GM19438 (cell line): ENCODE measurements around the gene MMP11.
A peak's percentile ranks its signal among the peaks of the same experiment; 100 is the strongest.

Source experiments
- ATAC-seq: cut with Tn5 transposase; IDR thresholded peaks from one replicate; pipeline ENCODE4 v1.9.1; 2021; ENCODE audit warnings: low read depth; ENCODE audit not compliant: unreplicated experiment

The MMP11 gene

DNA sequence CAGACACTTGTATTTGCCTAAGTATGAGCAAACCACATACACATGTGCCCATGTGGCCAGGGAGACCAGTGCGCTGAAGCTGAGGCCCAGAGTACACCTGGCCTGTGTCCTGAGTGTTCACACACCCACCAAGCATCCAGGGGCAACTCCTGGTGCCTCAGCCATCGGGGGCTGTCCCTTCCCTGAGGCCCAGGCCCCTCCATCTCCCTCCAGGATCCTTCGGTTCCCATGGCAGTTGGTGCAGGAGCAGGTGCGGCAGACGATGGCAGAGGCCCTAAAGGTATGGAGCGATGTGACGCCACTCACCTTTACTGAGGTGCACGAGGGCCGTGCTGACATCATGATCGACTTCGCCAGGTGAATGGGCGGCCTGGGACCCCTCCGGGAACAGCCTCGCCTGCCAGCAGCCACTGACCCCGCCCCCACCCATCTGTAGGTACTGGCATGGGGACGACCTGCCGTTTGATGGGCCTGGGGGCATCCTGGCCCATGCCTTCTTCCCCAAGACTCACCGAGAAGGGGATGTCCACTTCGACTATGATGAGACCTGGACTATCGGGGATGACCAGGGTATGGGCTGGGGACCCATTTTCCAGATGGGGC, 7.6 kb downstream of the MMP11 start:
- ATAC-seq: no peak

DNA sequence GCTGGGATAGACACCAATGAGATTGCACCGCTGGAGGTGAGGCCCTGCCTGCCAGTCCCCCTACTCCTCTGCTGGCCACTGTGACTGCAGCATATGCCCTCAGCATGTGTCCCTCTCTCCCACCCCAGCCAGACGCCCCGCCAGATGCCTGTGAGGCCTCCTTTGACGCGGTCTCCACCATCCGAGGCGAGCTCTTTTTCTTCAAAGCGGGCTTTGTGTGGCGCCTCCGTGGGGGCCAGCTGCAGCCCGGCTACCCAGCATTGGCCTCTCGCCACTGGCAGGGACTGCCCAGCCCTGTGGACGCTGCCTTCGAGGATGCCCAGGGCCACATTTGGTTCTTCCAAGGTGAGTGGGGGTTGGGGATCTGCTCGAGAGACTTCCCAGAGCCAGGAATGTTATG, 8.4 kb downstream of the MMP11 start:
- ATAC-seq: no peak

DNA sequence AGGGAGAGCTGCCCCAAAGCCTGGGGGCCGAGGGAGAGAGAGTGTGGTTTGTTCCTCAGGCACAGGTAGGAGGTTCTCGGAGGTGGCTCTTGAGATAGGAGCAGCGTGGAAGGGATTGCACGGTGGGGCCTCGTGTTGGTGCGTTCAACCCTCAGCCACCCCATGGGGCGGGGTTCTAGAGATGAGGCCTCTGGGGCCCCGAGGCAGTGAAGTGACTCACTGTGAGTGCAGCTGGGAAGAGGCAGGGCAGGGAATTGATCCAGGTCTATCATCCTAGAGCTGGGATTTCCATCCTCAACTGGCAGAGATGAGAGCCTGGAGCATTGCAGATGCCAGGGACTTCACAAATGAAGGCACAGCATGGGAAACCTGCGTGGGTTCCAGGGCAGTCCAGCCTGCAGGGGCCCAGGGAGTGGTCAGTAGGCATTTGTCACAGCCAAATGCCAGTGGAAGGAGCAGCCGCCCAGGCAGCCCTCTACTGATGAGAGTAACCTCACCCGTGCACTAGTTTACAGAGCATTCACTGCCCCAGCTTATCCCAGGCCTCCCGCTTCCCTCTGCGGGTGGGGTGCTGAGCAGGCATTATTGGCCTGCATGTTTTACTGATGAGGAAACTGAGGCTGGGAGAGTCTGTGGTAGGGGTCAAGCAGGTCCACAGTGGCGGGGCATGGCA, 9.0 kb downstream of the MMP11 start:
- no peak for ATAC-seq

DNA sequence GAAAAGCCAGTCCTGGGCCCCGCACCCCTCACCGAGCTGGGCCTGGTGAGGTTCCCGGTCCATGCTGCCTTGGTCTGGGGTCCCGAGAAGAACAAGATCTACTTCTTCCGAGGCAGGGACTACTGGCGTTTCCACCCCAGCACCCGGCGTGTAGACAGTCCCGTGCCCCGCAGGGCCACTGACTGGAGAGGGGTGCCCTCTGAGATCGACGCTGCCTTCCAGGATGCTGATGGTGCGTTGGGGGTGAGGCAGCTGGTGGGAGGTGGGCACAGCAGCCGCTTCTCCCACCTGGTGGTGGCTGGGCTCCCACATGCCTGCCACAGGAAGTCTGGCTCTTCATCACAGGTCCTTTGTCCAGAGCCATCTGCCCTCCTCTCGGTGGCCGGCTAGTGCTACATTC, 9.6 kb downstream of the MMP11 start:
- no peak for ATAC-seq

DNA sequence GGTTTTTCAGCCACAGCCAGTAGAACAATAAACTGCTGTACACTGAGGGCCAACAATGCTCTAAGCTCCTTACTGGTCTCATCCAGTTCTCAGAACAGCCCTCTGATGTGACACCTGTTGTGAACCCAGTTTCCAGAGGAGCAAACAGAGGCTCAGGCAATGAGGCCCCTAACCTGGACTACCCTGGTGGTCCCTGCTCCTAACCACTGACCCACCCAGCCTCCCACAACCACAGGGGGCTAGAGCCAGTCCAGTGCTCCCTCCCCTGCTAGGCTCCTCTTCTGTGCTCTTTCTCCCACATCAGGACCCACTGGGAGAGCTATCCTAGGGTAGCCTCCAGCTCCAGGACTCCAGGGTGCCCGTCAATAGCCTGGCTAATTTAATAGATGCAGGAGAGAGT, 10.1 kb downstream of the MMP11 start:
- ATAC-seq: no peak

DNA sequence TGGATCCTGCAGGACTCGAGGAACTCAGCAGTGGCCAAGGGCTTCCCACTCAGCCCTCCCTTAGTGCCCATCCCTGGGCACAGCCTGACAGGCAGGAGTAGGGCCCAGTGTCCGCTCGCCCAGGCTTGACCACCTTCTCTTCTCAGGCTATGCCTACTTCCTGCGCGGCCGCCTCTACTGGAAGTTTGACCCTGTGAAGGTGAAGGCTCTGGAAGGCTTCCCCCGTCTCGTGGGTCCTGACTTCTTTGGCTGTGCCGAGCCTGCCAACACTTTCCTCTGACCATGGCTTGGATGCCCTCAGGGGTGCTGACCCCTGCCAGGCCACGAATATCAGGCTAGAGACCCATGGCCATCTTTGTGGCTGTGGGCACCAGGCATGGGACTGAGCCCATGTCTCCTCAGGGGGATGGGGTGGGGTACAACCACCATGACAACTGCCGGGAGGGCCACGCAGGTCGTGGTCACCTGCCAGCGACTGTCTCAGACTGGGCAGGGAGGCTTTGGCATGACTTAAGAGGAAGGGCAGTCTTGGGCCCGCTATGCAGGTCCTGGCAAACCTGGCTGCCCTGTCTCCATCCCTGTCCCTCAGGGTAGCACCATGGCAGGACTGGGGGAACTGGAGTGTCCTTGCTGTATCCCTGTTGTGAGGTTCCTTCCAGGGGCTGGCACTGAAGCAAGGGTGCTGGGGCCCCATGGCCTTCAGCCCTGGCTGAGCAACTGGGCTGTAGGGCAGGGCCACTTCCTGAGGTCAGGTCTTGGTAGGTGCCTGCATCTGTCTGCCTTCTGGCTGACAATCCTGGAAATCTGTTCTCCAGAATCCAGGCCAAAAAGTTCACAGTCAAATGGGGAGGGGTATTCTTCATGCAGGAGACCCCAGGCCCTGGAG, 10.9 kb downstream of the MMP11 start:
- no peak for ATAC-seq

DNA sequence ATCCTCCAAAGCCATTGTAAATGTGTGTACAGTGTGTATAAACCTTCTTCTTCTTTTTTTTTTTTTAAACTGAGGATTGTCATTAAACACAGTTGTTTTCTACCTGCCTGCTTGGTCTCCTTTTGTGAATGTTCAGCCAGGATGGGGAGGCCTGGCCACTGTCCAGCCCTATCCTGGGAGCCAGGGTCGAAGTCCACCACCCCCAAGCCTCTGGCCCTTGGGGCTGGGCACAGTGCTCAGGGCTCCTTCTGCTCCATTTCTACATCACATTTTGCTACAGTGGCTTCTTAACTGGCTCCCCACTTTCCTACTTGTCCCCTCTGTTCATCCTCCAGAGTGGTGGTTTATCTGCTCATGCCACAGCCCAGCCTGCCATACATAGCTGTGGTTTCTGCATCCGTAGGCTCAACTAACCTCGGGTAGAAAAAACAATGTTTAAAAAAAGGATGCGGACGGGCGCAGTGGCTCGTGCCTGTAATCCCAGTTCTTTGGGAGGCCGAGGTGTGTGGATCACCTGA, 11.6 kb downstream of the MMP11 start:
- ATAC-seq: no peak

DNA sequence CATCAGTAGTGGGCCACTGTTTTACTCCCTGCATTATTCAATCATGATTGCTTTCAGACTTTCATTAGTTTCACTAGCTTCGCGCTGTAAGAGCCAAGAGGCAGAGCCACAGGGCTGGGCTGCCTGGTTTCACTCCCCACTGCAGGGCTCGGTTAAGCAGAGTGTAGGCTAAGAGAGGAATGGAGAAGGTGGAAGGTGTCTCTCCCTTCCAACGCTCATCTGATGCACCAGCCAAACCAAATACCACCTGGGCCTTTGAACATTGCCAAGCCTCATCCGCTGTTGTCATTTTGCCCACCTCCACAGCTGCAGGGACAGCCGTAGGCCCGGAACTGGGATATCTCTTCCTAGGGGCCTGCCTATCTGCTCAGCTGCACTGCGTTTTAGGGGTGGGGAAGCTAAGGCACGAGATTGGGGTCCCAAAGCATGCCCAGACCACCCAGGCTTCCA, 13.6 kb downstream of the MMP11 start:
- no peak for ATAC-seq

DNA sequence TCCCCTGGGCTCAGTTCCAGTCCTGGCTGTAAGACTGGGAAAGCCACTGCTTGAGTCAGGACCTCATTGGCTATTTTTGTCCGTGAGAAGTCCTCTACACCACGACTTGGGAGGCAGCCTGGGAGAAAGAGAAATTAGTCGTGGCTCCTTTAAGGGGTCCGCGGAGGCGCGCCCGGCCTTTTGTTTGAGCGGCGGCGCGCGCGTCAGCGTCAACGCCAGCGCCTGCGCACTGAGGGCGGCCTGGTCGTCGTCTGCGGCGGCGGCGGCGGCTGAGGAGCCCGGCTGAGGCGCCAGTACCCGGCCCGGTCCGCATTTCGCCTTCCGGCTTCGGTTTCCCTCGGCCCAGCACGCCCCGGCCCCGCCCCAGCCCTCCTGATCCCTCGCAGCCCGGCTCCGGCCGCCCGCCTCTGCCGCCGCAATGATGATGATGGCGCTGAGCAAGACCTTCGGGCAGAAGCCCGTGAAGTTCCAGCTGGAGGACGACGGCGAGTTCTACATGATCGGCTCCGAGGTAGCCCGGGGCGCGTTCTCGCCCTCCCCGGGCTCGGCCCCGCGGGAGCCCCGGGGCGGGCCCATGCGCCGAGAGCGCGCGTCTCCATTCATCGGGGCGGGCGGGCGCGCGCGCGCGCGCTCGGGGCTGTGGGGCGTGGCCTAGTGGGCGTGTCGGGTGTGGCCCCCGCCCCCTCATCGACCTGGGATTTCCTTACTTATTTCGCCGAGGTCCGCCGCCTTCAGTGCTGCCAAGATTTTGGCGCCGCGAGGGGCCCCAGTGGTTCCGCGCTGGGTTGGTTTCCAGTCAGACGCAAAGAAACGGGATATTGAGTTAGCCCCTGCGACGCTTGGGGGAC, 14.3 kb downstream of the MMP11 start, which contains the start of gene SMARCB1:
TSS of gene SMARCB1 (plus strand) at position 215 of the 848 bp plus-strand sequence. CDS start at position 419, 204 bp downstream.
- peak; percentile 66 for ATAC-seq

DNA sequence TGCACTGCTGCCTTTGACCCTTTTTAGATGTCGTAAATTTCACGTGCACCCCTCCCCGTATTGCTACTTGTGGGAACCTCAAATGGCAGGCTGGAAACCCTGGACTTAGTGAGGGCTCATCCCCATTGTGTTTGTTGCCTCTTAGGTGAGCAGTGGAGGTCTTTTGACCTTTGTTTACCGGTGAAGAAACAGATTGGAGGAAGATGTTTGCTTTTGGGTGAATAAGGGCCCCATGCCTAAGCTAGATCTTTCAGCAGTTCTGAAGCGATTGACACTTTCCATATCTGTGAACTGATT, 14.9 kb downstream of the MMP11 start:
- no peak for ATAC-seq

DNA sequence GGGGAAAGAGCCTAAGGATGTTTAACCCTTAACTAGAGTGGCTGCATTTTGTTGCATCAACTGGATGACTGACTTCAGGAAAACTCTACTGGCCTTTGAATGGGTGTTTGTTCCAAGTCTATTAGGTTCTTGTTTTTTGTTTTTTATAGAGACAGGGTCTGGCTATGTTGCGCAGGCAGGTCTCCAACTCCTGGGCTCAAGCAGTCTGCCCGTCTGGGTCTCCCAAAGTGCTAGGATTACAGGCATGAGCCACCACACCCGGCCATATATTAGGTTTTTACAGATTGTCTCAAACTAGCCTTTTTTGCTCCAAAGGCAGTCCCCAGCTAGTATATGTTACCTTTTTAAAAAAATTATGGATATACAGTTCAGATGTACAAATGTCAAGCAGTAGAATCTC, 15.3 kb downstream of the MMP11 start:
- no peak for ATAC-seq

DNA sequence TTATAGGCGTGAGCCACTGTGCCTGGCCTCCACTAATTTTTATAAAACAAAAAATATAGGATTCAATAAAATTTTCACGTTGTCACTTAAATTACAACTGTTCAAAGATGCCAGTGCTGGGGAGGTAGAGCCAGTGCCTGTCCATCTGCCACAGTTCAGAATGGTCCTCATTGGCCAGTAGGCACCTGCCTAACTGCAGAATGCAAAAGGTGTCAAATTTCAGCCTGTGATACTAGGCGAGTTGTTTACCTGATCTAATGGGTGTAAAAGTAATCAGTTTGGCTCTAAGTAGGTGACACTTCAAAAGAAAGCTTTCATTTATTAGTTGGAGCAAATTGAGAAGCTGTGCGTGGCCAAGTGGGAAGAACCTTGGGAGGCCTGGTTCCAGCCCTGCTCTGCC, 16.5 kb downstream of the MMP11 start:
- no peak for ATAC-seq

DNA sequence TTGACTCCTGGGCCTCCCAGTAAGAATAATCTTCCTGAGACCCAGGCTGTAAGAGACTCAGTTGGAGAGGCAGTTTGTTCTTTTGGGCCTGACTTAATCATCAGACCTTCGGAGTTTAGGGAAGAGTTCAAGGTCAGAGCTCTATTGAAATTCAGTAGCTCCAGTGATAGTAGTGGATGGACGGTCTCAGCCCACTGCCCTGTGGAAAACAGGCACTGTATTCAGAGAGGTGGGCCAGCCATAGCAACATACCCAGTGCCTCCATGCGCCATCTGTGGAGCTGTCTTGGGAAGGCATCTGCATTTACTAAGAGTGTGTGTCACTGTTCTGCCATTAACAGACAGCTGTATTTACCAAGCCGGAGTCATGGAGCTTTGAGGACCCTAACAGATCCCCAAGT, 17.0 kb downstream of the MMP11 start:
- ATAC-seq: no peak

DNA sequence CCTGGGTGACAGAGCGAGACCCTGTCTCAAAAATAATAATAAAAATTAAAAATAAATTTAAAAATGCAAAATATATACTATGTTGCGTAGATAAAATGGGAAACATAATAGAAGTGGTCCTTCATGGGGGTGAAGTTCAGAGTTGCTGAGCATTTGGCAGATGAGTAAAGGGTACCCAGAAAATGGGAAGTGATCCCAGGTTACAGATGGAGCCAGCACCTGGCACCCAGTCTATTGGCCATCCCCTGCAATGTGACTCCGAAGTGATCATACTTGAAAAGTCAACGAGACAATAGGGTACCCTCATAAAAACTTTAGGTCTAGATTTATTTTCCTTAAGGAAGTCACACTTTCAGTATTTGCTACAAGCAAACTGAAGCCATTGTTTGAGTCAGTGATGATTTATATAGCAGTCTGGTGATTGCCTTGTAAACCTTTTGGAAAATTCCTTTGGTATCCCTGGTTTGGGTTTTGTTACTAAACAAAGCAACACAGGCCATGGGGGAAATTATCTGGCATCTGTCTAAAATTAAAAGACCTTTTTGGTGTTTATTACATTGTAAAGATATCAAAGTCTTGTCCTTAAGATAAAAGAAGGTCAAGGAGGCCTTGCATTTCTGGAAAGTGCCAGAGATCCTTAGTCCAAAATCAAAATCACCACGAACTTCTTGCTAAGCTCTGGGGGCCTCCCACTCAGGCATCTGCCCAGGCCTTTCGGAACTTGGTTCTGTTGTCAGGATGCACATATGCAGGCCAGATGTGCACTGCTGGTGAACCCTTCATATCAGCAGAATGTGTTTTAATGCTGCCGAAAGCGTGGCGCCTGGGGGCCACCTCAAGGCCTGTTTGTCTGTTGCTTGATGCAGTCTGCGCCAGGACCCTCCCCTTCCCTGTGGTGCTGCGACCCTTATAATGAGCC, 18.4 kb downstream of the MMP11 start:
- ATAC-seq: no peak

DNA sequence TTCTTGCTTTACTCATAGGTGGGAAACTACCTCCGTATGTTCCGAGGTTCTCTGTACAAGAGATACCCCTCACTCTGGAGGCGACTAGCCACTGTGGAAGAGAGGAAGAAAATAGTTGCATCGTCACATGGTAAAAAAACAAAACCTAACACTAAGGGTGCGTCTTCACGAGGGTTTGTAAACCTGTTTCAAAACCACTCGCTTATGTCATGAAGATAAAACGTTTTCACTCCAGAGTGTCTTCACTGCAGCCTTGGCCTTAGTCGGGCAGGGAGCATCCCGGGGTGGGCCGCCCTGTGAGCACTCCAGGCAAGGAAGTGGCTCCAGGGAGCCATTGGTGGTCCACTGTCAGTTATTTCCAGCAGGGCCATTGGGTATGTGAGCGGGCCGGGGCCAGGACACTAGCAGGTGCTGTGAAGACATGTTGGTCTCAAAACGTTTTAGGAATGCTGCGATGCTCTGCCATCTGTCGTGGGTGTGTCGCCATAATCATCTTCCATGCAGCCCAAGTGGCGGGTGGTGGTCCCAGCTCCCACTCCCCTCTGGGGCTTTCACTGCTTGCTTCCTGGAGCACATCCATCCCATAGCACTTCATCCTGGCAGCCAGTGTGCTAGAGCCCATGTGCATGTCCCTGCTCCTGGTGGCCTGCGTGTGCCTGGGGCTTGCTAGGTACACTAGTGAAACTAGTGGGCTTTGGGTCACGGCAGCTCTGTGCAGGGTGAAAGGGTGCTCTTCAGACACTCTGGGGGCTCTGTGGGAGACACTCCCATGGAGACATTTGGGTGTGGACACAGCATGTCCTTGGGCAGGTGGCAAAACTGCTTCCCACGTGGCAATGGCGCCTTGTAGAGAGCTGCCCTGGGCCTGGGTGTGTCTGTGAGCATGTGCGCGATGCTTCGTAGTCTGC, 19.3 kb downstream of the MMP11 start:
- no peak for ATAC-seq

DNA sequence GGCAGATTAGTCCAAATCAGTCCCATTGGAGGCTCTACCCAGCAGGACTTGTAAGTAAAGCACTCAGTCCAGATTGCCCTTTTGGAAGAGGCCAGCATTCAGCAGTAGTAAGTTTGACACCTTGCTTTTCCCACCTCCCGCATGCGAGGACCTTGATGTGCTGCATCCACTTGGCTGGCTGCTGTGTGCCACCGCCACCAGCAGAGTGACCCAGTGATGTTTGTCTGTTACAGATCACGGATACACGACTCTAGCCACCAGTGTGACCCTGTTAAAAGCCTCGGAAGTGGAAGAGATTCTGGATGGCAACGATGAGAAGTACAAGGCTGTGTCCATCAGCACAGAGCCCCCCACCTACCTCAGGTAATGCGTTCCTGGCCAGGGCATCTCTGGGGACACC, 20.7 kb downstream of the MMP11 start:
- ATAC-seq: no peak

DNA sequence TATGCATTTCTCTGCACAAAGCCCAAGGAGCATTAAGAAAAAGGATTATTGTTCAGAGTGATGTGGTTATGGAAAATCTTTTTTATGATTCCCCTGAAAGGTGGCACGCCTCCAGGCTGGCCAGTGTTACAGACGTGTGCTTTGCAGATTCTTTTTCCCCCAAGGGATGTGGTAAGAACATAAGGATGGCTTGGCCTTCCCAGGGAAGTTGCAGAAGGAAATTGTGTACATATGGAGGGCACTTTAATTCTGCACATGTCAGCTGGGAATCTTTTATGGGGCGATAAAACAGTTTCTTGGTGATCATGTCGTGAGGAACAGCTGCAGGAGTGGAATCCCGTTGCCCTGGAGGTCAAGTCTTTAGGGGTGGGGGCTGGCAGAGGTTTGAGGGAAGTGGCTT, 23.8 kb downstream of the MMP11 start:
- no peak for ATAC-seq
